ENCODE data around the gene RAD52. TPM values are rescaled to one million over a fixed set of nuclear protein-coding genes. Genes with fewer than 3 reads are reported as not detected.

RAD52 gene
- total RNA-seq, 1 experiment from 2014 or later: 15.3 TPM

GRCh38 chr12:943051-943450 lies 6.4 kb downstream of the RAD52 start:
- H3K4ac ChIP-seq (ENCODE audit: low read depth, low read length): no peak overlapping the region
- no peaks in the 10 kb centered on the region for H3K4me1 ChIP-seq (ENCODE audit: insufficient read depth, low read length)
- H3T11ph ChIP-seq (ENCODE audit: low read length): no peak overlapping the region
- H3K27ac ChIP-seq (ENCODE audit: insufficient read length, low read depth, low read length): no peak overlapping the region
- H3K23me2 ChIP-seq (ENCODE audit: insufficient read length, low read depth, low read length, poor library complexity, severe bottlenecking): no peaks in the 10 kb centered on the region
- no peak overlapping the region for H3K23ac ChIP-seq (ENCODE audit: insufficient read length, low read depth, low read length)
- H3K18ac ChIP-seq (ENCODE audit: insufficient read length, low read depth, low read length): no peak overlapping the region
- no peak overlapping the region for H2BK12ac ChIP-seq (ENCODE audit: insufficient read length, low read depth, low read length)
- DNase-seq: no peak
- no peaks in the 10 kb centered on the region for H3K9me3 ChIP-seq (ENCODE audit: control insufficient read depth, low read depth, low read length)
- H3K79me2 ChIP-seq (ENCODE audit: insufficient read depth, low read length): no peaks in the 10 kb centered on the region; the same call in 1 of the 2 replicates
- H4K20me1 ChIP-seq (ENCODE audit: control insufficient read depth, insufficient read depth, insufficient read length): no peaks in the 10 kb centered on the region
- H4K5ac ChIP-seq (ENCODE audit: insufficient read length, low read depth, low read length): no peak overlapping the region
- H2BK20ac ChIP-seq (ENCODE audit: low read depth, low read length, poor library complexity, severe bottlenecking): no peak overlapping the region
- no peak overlapping the region for H3K4me2 ChIP-seq (ENCODE audit: insufficient read depth, insufficient read length, low read length)
- no peak overlapping the region for H3K14ac ChIP-seq (ENCODE audit: insufficient read depth, low read length)
- no peak overlapping the region for H2AK5ac ChIP-seq (ENCODE audit: insufficient read length, low read length)
- no peak overlapping the region for H2BK120ac ChIP-seq (ENCODE audit: low read depth, low read length, poor library complexity, severe bottlenecking)
- H3K9ac ChIP-seq (ENCODE audit: extremely low read depth, insufficient read length, low read length): no peak overlapping the region
- H2AFZ ChIP-seq (ENCODE audit: low read length): no peak overlapping the region
- H3K56ac ChIP-seq (ENCODE audit: insufficient read length, low read depth, low read length): no peak overlapping the region
- no peak overlapping the region for H4K91ac ChIP-seq (ENCODE audit: insufficient read length, low read depth, low read length)
- H3K79me1 ChIP-seq (ENCODE audit: insufficient read depth, low read depth, low read length, poor library complexity, severe bottlenecking): peaks cover 3% of the 10 kb centered on the region
- no CpG with 5 or more reads among the region's 6 CpGs for WGBS (ENCODE audit: extremely low coverage, insufficient read length, low lambda C conversion rate)
- no peak overlapping the region for H2BK5ac ChIP-seq (ENCODE audit: insufficient read length, low read length)
- H4K8ac ChIP-seq (replicated peaks; ENCODE audit: insufficient read length, low read depth, low read length): no peak overlapping the region
- Mint-ChIP-seq H3K27me3 (ENCODE audit: low read depth) (no peaks in the 10 kb centered on the region), H3K4me3 (no peak overlapping the region), H3K27ac (peak overlapping the region in 2 of 3 experiments; percentile 34 to 71; a peak in 3 of 7 replicates), H3K36me3 (ENCODE audit: insufficient read depth in 1 of 3, low read depth in 3 of 3) (peaks cover 13 to 53% (median 35%) of the 10 kb centered on the region in 3 experiments; a peak in 6 of 7 replicates), H3K9me3 (no peaks in the 10 kb centered on the region), H3K4me1 (peaks cover 1 to 2% of the 10 kb centered on the region in 2 experiments; a peak in 3 of 4 replicates)
- TF ChIP-seq CTCF (conservative IDR thresholded peaks at IDR 0.05): no peak
- no peak overlapping the region for H2BK15ac ChIP-seq (ENCODE audit: low read depth, low read length)
- H3K27me3 ChIP-seq (ENCODE audit: insufficient read depth, low read length): no peaks in the 10 kb centered on the region
